Ovary (tissue), 3 donors: Measurements from ENCODE around the gene RGS19.

Experiments used
- EP300 ChIP-seq: sonication (generic); formaldehyde crosslinking; IDR thresholded peaks from one replicate; pipeline ENCODE4 v1.6.1; 2017; ENCODE audit warnings: antibody characterized with exemption
- TF ChIP-seq, protein P1 (sequence below), 3 donors: fragments of 450-650 bp in 2 of 3; fragments of 200-600 bp in 1 of 3; IDR thresholded peaks; one replicate each; pipeline versions ENCODE4 v1.5.1 to v1.8.0; 2016 to 2022; ENCODE audit warnings: antibody characterized with exemption in 3 of 3, mild to moderate bottlenecking in 1 of 3
- donor health status: DM: no; HTN: no; CAD: no.

DNA sequence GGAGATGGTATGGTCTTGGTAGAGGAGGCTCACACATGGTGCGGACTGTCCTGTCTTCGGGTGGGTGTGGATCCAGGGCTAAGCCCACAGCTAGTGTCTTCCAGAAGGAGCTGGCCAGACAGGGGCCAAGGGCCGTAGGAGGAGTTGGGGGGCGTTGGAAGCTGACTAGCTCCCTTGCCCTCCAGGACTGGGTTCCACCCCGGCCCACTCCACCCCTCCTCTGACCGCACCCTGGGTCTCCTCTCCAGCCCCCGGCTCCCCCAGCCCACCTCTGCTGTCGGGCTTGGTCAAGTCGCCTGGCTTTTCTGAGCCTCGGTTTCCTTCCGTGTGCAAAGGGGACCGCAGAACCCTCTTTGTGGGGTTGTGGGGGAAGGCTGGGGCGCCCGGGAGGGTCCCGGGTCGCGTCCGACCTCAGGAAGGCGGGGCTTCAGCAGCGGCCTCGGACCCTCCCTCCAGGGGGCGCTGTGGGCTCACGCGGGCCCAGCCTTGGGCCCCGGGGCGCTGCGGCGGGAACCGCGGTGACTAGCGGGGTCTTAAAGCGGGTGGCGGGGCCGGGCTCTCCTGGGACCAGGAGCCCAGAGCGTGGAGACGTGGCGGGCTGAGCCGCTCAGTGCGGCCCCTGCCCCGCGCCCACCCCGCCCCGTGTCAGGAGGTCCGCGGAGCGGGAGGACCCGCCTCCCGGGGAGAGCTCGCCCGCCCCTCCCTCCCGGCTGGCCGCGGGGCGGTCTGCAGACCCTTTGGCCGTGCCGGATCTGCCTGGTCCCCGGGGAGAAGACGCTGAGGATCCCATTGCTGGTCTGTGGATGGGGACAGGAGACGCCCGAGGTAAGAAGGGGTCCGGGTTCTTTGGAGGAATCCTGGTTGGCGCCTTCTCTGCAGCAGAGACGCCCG lies 22.7 kb upstream of the RGS19 start:
- TF ChIP-seq, protein P1, sequence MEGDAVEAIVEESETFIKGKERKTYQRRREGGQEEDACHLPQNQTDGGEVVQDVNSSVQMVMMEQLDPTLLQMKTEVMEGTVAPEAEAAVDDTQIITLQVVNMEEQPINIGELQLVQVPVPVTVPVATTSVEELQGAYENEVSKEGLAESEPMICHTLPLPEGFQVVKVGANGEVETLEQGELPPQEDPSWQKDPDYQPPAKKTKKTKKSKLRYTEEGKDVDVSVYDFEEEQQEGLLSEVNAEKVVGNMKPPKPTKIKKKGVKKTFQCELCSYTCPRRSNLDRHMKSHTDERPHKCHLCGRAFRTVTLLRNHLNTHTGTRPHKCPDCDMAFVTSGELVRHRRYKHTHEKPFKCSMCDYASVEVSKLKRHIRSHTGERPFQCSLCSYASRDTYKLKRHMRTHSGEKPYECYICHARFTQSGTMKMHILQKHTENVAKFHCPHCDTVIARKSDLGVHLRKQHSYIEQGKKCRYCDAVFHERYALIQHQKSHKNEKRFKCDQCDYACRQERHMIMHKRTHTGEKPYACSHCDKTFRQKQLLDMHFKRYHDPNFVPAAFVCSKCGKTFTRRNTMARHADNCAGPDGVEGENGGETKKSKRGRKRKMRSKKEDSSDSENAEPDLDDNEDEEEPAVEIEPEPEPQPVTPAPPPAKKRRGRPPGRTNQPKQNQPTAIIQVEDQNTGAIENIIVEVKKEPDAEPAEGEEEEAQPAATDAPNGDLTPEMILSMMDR (IDR thresholded peaks at IDR 0.05), result no peak
- TF ChIP-seq EP300, result no peak
